ENCODE data around the gene MAP4.
"Not testable (repeated sequence)": the region's sequence is repeated elsewhere in the genome, so short reads cannot be mapped to it uniquely, and the experiment has no call there.

Gene MAP4

DNA sequence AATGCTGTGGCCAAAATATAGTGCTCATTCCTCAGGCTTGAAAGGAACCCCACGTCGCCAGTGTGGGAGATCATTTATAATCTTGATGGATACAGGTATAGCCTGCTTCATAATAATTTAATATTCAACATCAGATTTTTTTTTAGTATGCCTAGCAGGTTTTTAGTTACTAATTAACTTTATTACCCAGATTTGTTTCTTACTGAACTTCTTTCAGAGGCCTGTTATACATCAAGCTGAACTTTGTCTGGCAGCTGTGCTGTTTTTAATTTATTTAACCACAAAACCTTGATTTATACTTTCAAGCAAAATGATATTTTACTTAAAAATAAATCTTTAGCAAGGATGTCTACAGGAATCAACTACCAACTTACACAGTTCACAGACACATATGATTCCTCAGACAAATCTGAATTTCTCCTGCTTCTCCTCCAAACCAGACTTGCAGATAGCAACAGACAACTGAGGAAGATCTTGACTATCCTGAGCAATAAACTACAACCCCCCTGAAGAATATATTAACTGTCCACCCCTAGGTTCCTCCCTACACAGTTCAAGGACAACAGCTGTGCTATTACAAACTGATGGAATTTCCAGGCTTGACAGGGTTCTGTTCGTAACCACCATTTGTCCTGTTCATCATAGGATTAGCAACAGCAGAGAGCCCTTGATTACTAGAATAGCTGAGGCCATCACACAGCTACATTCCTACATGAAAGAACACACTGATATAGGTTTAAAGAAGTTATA is 610 bp downstream of the MAP4 start:
- DNase-seq: no peak

DNA sequence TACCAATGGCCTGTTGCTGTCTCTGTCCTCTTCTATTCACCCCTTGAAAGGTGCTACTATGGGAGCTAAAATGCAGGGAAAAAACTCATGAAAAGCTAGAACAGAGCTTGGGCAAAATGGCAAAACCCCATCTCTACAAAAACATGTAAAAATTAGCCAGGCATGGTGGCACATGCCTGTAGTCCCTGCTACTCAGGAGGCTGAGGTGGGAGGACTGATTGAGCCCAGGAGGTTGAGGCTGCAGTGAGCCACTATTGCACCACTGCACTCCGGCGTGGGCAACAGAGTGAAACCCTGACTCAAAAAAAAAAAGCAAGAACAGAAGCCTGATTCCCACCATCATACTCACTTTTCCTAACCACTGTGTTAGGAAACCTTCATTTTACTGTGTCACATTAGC is 1.9 kb downstream of the MAP4 start:
- DNase-seq: no peak

- DNase-seq: no peak
Measured at GRCh38 chr3:48013288-48013980, 2.8 kb downstream of the MAP4 start.

- DNase-seq: no peak
Measured at GRCh38 chr3:48012659-48013058, 3.6 kb downstream of the MAP4 start.

DNA sequence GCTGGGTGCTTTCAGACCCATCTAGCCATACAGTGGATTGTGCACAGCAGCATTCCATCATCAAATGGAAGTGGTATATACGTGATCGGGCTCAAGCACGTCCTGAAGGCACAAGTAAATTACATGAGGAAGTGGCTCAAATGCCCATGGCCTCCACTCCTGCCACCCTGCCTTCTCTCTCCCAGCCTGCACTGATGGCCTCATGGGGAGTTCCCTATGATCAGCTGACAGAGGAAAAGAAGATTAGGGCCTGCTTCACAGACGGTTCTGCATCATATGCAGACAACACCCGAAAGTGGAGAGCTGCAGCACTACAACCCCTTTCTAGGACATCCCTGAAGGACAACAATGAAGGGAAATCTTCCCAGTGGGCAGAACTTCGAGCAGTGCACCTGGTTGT is 8.2 kb downstream of the MAP4 start:
- not testable (repeated sequence) for DNase-seq

DNA sequence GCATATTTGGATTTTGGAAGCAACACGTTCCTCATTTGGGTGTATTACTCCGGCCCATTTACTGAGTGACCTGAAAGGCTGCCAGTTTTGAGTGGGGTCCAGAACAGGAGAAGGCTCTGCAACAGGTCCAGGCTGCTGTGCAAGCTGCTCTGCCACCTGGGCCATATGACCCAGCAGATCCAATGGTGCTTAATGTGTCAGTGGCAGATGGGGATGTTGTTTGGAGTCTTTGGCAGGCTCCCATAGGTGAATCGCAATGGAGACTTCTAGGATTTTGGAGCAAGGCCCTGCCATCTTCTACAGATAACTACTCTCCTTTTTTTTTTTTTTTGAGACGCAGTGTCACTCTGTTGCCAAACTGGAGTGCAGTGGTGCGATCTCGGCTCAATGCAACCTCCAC is 8.9 kb downstream of the MAP4 start:
- not testable (repeated sequence) for DNase-seq

GRCh38 chr3:48006794-48007193 is 9.4 kb downstream of the MAP4 start:
- DNase-seq: not testable (repeated sequence)

GRCh38 chr3:48004694-48005093 is 11.5 kb downstream of the MAP4 start:
- no peak for DNase-seq

- DNase-seq: no peak
Measured at GRCh38 chr3:48002787-48003186, 13.4 kb downstream of the MAP4 start.

- DNase-seq: no peak
Measured at GRCh38 chr3:48001991-48002390, 14.2 kb downstream of the MAP4 start.

GRCh38 chr3:48000212-48000611 is 16.0 kb downstream of the MAP4 start:
- DNase-seq: no peak

DNA sequence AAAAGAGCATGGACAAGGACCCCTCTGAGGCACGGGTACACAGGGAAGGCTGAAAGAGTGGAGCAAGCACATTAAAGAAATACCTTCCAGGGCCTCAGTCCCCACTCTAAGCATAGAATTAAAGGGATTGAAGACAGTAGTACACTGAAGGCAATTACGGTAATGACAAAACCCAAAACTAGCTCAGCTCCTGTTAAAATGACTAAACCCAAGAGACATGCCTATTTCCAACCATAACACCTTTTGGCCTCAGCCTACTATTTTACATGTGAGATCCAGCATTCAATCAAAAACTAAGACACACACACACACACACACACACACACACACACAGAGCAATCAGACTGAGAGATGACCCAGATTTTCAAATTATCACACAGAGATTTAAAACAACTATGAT is 19.8 kb downstream of the MAP4 start:
- DNase-seq: no peak

DNA sequence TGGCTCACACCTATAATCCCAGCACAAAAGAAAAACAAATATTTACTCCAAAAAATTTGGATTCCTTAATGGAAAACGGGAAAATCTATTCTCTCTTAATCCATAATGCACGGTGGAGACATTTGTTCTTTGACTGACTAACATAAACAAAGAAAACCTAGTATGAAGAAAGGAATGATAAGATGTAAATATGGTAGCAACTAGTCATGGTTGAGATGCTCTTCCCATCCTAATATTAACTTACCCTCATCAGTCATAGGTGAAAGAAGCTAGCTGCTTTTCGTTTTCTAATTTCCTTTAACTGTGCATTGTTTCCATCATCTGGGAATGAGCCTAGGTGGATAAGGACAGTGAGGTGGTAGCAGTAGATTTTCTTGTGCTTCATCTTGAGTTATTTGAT is 22.0 kb downstream of the MAP4 start:
- no peak for DNase-seq

GRCh38 chr3:47991341-47991740 is 24.9 kb downstream of the MAP4 start:
- DNase-seq: no peak

GRCh38 chr3:47989981-47990440 is 26.2 kb downstream of the MAP4 start:
- peak; percentile 70 for DNase-seq

GRCh38 chr3:47985381-47985780 is 30.8 kb downstream of the MAP4 start:
- DNase-seq: no peak

GRCh38 chr3:47984075-47984728 is 32.0 kb downstream of the MAP4 start:
- DNase-seq: no peak

- DNase-seq: no peak
Measured at GRCh38 chr3:47980795-47981194, 35.4 kb downstream of the MAP4 start.

DNA sequence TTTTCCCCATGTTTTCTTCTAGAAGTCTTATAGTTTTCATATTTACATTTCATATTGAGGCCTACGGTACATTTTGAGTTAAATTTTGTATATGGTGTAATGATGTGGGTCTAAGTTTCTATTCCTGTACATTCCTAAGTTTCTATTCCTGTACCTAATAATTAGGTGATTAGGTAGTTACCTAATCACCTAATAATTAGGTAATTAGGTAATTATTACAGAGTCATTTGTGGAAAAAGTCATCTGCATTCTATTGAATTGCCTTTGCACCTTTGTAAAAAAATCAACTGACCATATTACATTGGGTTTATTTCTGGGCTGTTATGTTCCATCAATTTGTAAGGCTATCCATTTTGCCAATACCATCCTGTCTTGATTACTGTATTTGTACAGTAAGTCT is 37.1 kb downstream of the MAP4 start:
- DNase-seq: no peak

GRCh38 chr3:47978386-47978785 is 37.8 kb downstream of the MAP4 start:
- no peak for DNase-seq

- DNase-seq: no peak
Measured at GRCh38 chr3:47976135-47976732, 40.0 kb downstream of the MAP4 start.

DNA sequence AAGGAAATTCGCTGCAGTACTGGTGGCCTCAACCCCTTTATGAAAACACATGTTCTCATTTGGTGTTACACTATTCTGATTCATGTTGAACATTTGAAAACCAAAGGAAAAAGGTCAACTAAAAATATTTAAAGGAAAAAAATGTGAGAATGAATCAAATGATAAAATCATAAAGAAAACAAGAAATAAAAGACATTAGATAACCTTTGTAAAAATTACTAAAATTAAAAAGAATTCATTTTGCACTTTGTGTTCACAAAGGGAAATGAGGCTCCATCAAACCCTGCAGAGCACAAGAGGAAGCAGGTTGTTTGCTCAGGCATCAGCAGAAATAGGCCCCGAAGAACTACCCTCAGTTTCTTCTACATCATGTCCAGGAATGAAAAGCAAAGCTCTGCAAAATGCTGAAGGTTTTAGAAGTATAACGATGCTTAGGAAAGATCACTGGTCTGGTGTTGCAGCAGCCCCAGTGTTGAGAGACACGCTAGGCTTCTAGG is 41.2 kb downstream of the MAP4 start:
- no peak for DNase-seq

GRCh38 chr3:47971081-47971480 is 45.1 kb downstream of the MAP4 start:
- DNase-seq: no peak
